22Rv1 (cell line): ENCODE data around the gene MSGN1.

Experiments used
- CTCF ChIP-seq: fragments of 450-650 bp; IDR thresholded peaks from 2 replicates; pipeline ENCODE4 v1.5.1; 2017; ENCODE audit warnings: mild to moderate bottlenecking
- ZFX ChIP-seq: fragments of 450-650 bp; IDR thresholded peaks from 2 replicates; pipeline ENCODE4 v1.6.1; 2017; ENCODE audit warnings: antibody characterized with exemption, borderline replicate concordance

DNA sequence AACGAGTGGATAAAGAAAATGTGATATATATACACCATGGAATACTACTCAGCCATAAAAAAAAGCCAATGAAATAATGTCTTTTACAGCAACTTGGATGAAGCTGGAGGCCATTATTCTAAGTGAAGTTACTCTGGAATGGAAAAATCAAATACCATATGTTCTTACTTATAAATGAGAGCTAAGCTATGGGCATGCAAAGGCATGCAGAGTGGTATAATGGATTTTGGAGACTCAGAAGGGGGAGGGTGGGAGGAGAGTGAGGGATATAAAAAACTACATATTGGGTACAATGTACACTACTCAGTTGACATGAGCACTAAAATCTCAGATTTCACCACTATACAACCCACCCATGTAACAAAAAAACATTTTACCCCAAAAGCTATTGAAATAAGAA is 1.7 kb upstream of the MSGN1 start:
- TF ChIP-seq CTCF = no peak
- no peak for TF ChIP-seq ZFX
